ENCODE data around the gene TNFRSF17. TPM values are rescaled to one million over a fixed set of nuclear protein-coding genes. Genes with fewer than 3 reads are reported as not detected.

TNFRSF17 gene
- total RNA-seq, 1 experiment from 2014 or later = not detected

Other genes starting within 250 kb of the TNFRSF17 start
- gene TXNDC11, start 222.4 kb upstream of the TNFRSF17 start, total RNA-seq (2014; rRNA removed; shearing (Covaris generic); ENCODE audit: low replicate concordance) = 41.0 and 47.2 TPM in 2 replicates
- gene ZC3H7A, start 168.0 kb upstream of the TNFRSF17 start, total RNA-seq (2014; rRNA removed; shearing (Covaris generic); ENCODE audit: low replicate concordance) = 35.6 and 60.5 TPM in 2 replicates
- gene RSL1D1, start 113.7 kb upstream of the TNFRSF17 start, total RNA-seq (2014; rRNA removed; shearing (Covaris generic); ENCODE audit: low replicate concordance) = 346 and 797 TPM in 2 replicates
- gene GSPT1, start 49.3 kb upstream of the TNFRSF17 start, total RNA-seq (2014; rRNA removed; shearing (Covaris generic); ENCODE audit: low replicate concordance) = 32.3 and 64.9 TPM in 2 replicates
- gene NPIPB2, start 23.2 kb upstream of the TNFRSF17 start, total RNA-seq (2014; rRNA removed; shearing (Covaris generic); ENCODE audit: low replicate concordance) = not detected in 2 replicates
- gene SNX29, start 11.5 kb downstream of the TNFRSF17 start, total RNA-seq (2014; rRNA removed; shearing (Covaris generic); ENCODE audit: low replicate concordance) = 7.1 and 35.6 TPM in 2 replicates